IgD-negative memory B cell (primary cell): ENCODE data around the gene ANKRD17. TPM values are rescaled to one million over a fixed set of nuclear protein-coding genes. Genes with fewer than 3 reads are reported as not detected.
"Not testable (repeated sequence)": the region's sequence is repeated elsewhere in the genome, so short reads cannot be mapped to it uniquely, and the experiment has no call there.

Source experiments
- H3K27ac Mint-ChIP-seq, 3 donors: one replicate each; pipeline ENCODE4 v1.8.0; 2020 to 2022; ENCODE audit warnings: mild to moderate bottlenecking in 3 of 3, mixed read lengths in 3 of 3, moderate library complexity in 1 of 3
- H3K27me3 Mint-ChIP-seq: one replicate; pipeline ENCODE4 v1.8.0; 2021; ENCODE audit warnings: mixed read lengths
- H3K36me3 Mint-ChIP-seq: one replicate; pipeline ENCODE4 v1.8.0; 2020; ENCODE audit warnings: mild to moderate bottlenecking, mixed read lengths
- H3K4me1 Mint-ChIP-seq, 3 donors: one replicate each; pipeline ENCODE4 v1.8.0; 2020 to 2022; ENCODE audit warnings: mixed read lengths in 3 of 3, mild to moderate bottlenecking in 1 of 3
- H3K4me3 Mint-ChIP-seq, 4 donors: one replicate each; pipeline ENCODE4 v1.8.0; 2020 to 2022; ENCODE audit warnings: mild to moderate bottlenecking in 4 of 4, mixed read lengths in 4 of 4, moderate library complexity in 3 of 4
- H3K9me3 Mint-ChIP-seq, 3 donors: one replicate each; pipeline ENCODE4 v1.8.0; 2020 to 2021; ENCODE audit warnings: mixed read lengths in 3 of 3, mild to moderate bottlenecking in 1 of 3
- polyA plus RNA-seq: library from polyadenylated mRNA; unstranded; fragments of 300-500 nt; fragmentation: Illumina TruSeq; gene quantifications from one replicate; pipeline ENCODE4 v1.2.3, GENCODE V29; 2021

ANKRD17 gene, protein sequence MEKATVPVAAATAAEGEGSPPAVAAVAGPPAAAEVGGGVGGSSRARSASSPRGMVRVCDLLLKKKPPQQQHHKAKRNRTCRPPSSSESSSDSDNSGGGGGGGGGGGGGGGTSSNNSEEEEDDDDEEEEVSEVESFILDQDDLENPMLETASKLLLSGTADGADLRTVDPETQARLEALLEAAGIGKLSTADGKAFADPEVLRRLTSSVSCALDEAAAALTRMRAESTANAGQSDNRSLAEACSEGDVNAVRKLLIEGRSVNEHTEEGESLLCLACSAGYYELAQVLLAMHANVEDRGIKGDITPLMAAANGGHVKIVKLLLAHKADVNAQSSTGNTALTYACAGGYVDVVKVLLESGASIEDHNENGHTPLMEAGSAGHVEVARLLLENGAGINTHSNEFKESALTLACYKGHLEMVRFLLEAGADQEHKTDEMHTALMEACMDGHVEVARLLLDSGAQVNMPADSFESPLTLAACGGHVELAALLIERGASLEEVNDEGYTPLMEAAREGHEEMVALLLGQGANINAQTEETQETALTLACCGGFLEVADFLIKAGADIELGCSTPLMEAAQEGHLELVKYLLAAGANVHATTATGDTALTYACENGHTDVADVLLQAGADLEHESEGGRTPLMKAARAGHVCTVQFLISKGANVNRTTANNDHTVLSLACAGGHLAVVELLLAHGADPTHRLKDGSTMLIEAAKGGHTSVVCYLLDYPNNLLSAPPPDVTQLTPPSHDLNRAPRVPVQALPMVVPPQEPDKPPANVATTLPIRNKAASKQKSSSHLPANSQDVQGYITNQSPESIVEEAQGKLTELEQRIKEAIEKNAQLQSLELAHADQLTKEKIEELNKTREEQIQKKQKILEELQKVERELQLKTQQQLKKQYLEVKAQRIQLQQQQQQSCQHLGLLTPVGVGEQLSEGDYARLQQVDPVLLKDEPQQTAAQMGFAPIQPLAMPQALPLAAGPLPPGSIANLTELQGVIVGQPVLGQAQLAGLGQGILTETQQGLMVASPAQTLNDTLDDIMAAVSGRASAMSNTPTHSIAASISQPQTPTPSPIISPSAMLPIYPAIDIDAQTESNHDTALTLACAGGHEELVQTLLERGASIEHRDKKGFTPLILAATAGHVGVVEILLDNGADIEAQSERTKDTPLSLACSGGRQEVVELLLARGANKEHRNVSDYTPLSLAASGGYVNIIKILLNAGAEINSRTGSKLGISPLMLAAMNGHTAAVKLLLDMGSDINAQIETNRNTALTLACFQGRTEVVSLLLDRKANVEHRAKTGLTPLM (N-terminal part only)
- 9.6 TPM for polyA plus RNA-seq

GRCh38 chr4:73258686-73259570, at the start of gene ANKRD17:
ANKRD17 (minus strand) TSS chr4:73258798; CDS start chr4:73258668, 130 bp downstream.
- H3K9me3 Mint-ChIP-seq, result no peaks in the 10 kb centered on the region
- peaks cover 35 to 49% (median 45%) of the 10 kb centered on the region in 3 donors for H3K4me1 Mint-ChIP-seq
- no peaks in the 10 kb centered on the region for H3K27me3 Mint-ChIP-seq
- H3K27ac Mint-ChIP-seq, result peak within 1 kb of the TSS; percentile 99 to 100 (median 100)
- H3K4me3 Mint-ChIP-seq, result peak within 1 kb of the TSS; percentile 98 to 100 (median 99)
- H3K36me3 Mint-ChIP-seq, result no peaks in the 10 kb centered on the region

DNA sequence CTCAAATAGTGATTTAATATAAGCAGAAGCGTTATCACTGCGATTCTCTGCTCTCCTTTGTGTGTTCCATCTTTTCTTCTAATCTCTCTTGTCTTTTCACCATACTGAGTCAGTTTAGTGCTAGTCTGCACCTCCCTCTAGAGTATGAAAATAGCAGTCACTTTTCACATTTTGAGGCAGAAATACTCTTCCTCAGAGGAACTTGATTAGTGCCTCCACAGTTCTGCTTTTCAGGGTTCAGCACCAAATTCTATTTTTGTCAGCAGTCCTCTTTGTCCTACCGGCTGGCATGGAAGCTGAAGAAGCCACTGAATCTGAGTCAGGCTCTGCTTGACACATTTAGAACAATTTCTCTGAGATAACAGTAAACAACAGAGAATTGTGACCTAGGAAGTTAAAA, 49.7 kb upstream of the ANKRD17 start:
- Mint-ChIP-seq H3K27me3 (no peaks in the 10 kb centered on the region), H3K4me3 (no peak overlapping the region), H3K27ac (no peak overlapping the region), H3K36me3 (no peaks in the 10 kb centered on the region), H3K4me1 (peaks cover 0 to 3% (median 0%) of the 10 kb centered on the region in 3 donors), H3K9me3 (no peaks in the 10 kb centered on the region)

GRCh38 chr4:73303711-73304110, 45.1 kb upstream of the ANKRD17 start:
- Mint-ChIP-seq H3K27ac (no peak overlapping the region), H3K9me3 (peaks cover 0 to 3% (median under 1%) of the 10 kb centered on the region in 3 donors), H3K36me3 (no peaks in the 10 kb centered on the region), H3K4me1 (no peaks in the 10 kb centered on the region), H3K27me3 (no peaks in the 10 kb centered on the region), H3K4me3 (no peak overlapping the region)

DNA sequence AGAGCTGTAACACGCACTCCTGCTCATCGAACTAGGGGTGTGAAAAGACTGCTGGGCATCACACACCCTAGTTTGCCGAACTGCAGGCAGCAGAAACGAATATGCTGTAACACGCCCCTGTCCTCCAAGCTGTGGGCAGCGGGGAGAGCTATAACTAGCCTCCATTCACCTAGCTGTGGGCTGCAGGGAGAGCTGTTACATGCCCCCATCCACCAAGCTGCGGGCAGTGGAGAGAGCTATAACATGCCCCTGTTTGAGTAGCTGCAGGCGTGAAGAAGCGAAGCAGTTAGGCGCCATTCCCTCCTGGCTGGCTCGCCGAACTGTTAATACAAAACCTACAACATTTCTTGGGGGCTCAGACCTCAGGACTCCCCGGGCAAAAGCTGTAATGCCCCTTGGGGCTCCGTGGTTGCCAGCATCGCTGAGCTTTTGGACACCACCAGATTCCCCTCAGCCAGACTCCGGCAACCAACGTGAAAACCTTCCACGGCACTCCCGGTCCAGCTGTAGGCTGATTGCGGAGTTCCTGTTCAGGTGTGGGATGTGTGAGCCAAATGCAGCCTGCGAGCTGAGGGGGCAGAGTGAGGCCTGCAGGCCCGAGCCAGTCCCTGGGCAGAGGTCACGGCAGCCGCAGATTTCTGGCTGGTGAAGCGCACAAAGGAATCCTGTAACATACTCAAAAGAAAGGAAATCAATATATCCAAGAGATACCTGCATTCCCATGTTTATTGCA, 41.1 kb upstream of the ANKRD17 start:
- Mint-ChIP-seq H3K36me3 (peaks cover 3% of the 10 kb centered on the region), H3K4me1 (no peaks in the 10 kb centered on the region), H3K4me3 (peak overlapping the region in 1 of 4 donors; percentile 39), H3K9me3 (peaks cover 3 to 7% (median 7%) of the 10 kb centered on the region in 3 donors), H3K27ac (no peak overlapping the region), H3K27me3 (no peaks in the 10 kb centered on the region)

GRCh38 chr4:73292661-73293060, 34.1 kb upstream of the ANKRD17 start:
- not testable (repeated sequence) for H3K36me3 Mint-ChIP-seq, H3K4me1 Mint-ChIP-seq, H3K27me3 Mint-ChIP-seq, H3K27ac Mint-ChIP-seq
- Mint-ChIP-seq H3K9me3 (peaks cover 5 to 20% (median 12%) of the 10 kb centered on the region in 3 donors), H3K4me3 (peak overlapping the region in 1 of 4 donors; percentile 12)

DNA sequence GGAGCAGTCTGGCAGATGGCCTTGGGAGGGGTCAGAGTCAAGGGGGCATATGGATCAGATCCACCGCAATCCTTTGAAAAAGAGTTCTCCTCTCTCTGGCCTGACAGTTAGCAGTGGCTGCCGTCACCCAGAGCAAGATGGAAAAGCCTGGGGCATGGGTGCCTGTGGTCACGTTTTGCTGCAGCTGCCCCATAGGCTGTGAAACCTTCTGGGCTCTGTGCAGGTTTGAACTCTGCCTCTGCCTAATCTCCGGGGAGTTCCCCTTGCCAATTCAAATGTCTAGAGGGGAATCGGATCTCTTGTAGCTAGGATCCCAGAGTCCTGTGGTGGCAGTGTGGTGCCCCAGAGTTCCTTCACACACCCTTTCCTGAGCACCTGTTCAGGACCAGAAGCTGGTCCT, 23.4 kb upstream of the ANKRD17 start:
- H3K9me3 Mint-ChIP-seq, result peaks cover 0 to 5% (median 5%) of the 10 kb centered on the region in 3 donors
- H3K4me1 Mint-ChIP-seq, result no peaks in the 10 kb centered on the region
- no peak overlapping the region for H3K27ac Mint-ChIP-seq
- no peak overlapping the region for H3K4me3 Mint-ChIP-seq
- peaks cover 24% of the 10 kb centered on the region for H3K36me3 Mint-ChIP-seq
- H3K27me3 Mint-ChIP-seq, result no peaks in the 10 kb centered on the region

DNA sequence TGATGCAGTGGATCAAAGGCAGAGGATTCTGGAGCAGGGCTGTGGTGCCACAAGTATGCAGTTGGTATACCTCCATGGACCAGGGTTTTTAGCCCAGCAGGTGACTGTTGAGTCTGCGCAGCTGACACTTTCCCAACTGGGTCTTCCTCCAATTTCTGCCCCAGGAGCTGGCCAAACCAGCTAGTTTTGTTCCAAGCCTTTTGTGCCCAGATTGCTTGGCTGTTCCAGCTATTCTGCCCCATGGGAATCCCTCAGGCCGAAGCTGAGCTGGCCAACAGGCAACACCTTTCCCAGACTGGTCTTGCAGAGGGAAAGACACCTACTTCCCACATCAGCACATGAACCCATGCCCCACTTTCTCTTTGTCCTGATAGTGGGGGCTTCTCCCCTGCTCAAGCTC, 22.8 kb upstream of the ANKRD17 start:
- Mint-ChIP-seq H3K4me3 (no peak overlapping the region), H3K27ac (peak overlapping the region in 1 of 3 donors; percentile 24), H3K9me3 (peaks cover 0 to 5% (median 3%) of the 10 kb centered on the region in 3 donors), H3K4me1 (no peaks in the 10 kb centered on the region), H3K27me3 (no peaks in the 10 kb centered on the region), H3K36me3 (peaks cover 24% of the 10 kb centered on the region)

DNA sequence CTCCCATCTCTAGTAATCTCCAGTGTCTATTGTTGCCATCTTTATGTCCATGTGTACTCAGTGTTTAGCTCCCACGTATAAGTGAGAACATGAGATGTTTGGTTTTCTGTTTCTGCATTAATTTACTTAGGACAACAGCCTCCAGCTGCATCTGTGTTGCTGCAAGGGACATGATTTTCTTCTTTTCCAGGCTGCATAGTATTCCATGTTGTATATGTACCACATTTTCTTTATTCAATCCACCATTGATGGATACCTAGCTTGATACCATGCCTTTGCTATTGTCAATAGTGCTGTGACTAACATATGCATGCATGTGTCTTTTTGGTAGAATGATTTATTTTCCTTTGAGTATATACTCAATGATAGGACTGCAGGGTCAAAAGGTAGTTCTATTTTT, 18.6 kb upstream of the ANKRD17 start:
- Mint-ChIP-seq H3K27ac (no peak overlapping the region), H3K4me1 (peaks cover 0 to 2% (median 0%) of the 10 kb centered on the region in 3 donors), H3K36me3 (peaks cover 17% of the 10 kb centered on the region), H3K4me3 (no peak overlapping the region), H3K9me3 (peaks cover 0 to 8% (median 2%) of the 10 kb centered on the region in 3 donors), H3K27me3 (no peaks in the 10 kb centered on the region)

GRCh38 chr4:73275318-73275654, 16.7 kb upstream of the ANKRD17 start:
- Mint-ChIP-seq H3K27me3 (no peaks in the 10 kb centered on the region), H3K27ac (no peak overlapping the region), H3K4me3 (no peak overlapping the region), H3K4me1 (peaks cover 0 to 2% (median 0%) of the 10 kb centered on the region in 3 donors), H3K36me3 (peaks cover 13% of the 10 kb centered on the region), H3K9me3 (peaks cover 0 to 8% (median 2%) of the 10 kb centered on the region in 3 donors)

DNA sequence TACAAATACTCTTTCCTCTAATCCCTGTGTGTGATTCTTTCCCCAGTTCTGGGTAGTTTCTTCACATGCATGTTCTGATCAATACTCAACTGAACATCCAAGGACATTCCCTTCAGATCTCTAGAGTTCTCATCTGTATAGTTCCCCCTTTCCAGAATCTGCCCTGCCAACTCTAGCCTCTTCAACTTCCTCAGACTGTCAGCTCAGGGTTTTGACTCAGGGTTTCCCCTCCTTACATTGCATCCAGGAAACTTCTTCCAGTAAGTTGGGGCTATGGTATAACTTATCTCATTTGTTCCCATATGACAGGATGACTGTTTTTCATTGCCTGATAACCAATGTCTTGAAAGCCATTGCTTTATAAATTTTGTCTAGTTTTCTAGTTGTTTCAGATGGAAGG, 14.2 kb upstream of the ANKRD17 start:
- Mint-ChIP-seq H3K27ac (no peak overlapping the region), H3K36me3 (peaks cover 9% of the 10 kb centered on the region), H3K4me3 (no peak overlapping the region), H3K9me3 (peaks cover 0 to 8% (median 2%) of the 10 kb centered on the region in 3 donors), H3K27me3 (no peaks in the 10 kb centered on the region), H3K4me1 (peaks cover 0 to 2% (median 0%) of the 10 kb centered on the region in 3 donors)

DNA sequence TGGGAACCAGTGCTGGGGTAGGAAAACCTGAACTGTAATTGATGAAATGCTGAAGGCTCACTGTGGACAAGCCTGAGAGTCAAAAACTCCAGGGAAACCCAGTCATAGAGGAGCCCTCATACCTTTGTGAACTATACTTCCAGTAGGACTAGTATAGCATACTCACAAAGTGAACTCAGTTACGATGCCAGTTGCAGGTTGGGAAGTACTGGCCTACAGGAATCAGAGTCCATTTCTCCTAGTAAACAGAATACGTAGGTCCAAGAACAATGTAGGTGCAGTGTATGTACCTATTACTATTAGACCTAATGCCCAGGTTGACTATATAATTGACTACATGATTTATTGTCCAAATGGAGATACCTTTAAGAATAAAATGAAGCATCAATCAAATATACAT, 8.5 kb upstream of the ANKRD17 start:
- peaks cover 3% of the 10 kb centered on the region for H3K36me3 Mint-ChIP-seq
- H3K4me3 Mint-ChIP-seq, result no peak overlapping the region
- H3K27me3 Mint-ChIP-seq, result no peaks in the 10 kb centered on the region
- H3K9me3 Mint-ChIP-seq, result no peaks in the 10 kb centered on the region
- peaks cover 0 to 5% (median 3%) of the 10 kb centered on the region in 3 donors for H3K4me1 Mint-ChIP-seq
- H3K27ac Mint-ChIP-seq, result no peak overlapping the region

GRCh38 chr4:73259571-73260090, 1.0 kb upstream of the ANKRD17 start:
- H3K4me1 Mint-ChIP-seq, result peaks cover 35 to 44% (median 42%) of the 10 kb centered on the region in 3 donors
- H3K4me3 Mint-ChIP-seq, result peak overlapping the region; percentile 98 to 100 (median 99)
- H3K27me3 Mint-ChIP-seq, result no peaks in the 10 kb centered on the region
- H3K36me3 Mint-ChIP-seq, result no peaks in the 10 kb centered on the region
- H3K9me3 Mint-ChIP-seq, result no peaks in the 10 kb centered on the region
- H3K27ac Mint-ChIP-seq, result peak overlapping the region; percentile 99 to 100 (median 100)

- Mint-ChIP-seq H3K36me3 (no peaks in the 10 kb centered on the region), H3K27ac (peak overlapping the region; percentile 99 to 100 (median 100)), H3K4me1 (peaks cover 35 to 54% (median 46%) of the 10 kb centered on the region in 3 donors), H3K9me3 (no peaks in the 10 kb centered on the region), H3K27me3 (no peaks in the 10 kb centered on the region), H3K4me3 (peak overlapping the region; percentile 98 to 100 (median 99))
These were observed 237 bp downstream of the ANKRD17 start for GRCh38 chr4:73258436-73258685.
